Measurements from ENCODE around the gene WIPF3.

Gene WIPF3

DNA sequence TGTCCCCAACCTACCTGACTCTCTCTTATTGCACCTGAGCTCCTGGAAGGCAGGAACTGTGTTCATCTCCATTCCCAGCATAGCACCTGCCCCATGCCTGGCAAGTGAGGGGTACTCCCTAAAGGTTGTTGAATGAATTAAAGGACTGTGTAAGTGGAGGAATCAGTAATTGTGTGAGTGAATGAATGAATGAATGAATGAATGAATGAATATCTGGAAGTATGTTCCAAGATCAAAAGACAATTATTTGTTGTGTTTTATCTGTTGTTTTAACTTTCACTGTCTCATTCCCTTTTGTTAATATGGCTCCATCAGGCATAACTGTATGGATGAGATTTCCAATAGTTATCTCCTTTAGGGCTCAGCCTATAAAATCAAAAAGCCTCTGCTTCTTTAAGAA, 4.0 kb downstream of the WIPF3 start:
- no peak for DNase-seq

DNA sequence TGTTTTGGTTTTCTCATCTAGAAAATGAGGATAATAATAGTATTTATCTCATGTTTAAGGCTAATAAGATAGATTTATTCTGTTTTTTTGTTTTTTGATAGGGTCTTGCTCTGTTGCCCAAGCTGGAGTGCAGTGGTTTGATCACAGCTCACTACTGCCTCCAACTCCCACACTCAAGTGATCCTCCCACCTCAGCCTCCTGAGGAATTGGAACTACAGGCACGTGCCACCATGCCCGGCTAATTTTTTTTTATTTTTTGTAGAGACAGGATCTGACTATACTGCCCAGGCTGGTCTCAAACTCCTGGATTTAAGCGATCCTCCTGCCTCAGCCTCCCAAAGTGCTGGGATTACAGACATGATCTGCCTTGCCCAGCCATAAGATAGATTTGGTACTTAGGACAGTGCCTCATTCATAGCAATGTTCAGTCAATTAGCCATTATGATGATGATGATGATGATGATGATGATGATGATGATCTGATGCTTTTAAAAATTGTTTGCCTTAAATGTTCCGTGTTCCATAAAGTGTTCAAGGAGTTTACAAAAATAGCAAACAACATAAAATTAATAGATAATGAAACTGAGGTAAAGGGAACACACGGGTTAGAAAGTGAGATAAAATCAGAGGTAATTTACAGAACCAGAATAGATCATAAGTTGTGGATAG, 4.6 kb downstream of the WIPF3 start:
- no peak for DNase-seq

DNA sequence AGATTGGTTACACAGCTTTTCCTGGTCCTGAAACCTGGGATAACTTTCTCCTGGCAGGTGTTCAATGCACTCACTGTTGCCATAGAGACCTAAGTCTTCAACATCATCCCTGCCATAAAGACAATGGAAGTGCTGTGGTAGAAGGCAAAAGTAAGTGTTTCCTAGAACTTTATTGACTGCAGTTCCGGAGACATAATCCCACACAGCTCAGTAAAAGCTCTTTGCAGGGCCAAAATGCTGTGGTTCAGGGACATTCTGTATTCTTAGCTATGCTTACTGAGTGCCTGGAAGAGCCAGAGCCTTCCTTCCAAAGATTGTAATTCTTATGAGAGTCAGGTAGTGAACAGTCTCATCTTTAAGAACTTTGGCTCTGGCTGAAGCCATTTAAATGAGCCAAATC, 5.3 kb downstream of the WIPF3 start:
- no peak for DNase-seq

- DNase-seq: no peak
Measured at GRCh38 chr7:29812185-29812876, 6.0 kb downstream of the WIPF3 start.

- DNase-seq: no peak
Measured at GRCh38 chr7:29815181-29816105, 9.1 kb downstream of the WIPF3 start.

DNA sequence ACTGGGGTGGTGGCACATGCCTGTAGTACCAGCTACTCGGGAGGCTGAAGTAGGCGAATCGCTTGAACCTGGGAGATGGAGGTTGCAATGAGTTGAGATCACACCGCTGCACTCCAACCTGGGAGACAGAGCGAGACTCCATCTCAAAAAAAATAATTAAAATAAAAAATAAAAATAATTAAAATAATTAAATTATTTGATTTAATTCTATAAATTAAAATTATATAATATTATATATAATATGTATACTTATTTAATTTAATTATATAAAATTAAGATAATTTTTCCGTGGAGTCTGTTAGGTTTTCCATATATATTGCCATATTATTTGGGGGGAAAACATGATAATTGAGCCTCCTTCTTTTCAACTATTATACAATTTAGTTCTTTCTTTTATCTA, 12.0 kb downstream of the WIPF3 start:
- no peak for DNase-seq

DNA sequence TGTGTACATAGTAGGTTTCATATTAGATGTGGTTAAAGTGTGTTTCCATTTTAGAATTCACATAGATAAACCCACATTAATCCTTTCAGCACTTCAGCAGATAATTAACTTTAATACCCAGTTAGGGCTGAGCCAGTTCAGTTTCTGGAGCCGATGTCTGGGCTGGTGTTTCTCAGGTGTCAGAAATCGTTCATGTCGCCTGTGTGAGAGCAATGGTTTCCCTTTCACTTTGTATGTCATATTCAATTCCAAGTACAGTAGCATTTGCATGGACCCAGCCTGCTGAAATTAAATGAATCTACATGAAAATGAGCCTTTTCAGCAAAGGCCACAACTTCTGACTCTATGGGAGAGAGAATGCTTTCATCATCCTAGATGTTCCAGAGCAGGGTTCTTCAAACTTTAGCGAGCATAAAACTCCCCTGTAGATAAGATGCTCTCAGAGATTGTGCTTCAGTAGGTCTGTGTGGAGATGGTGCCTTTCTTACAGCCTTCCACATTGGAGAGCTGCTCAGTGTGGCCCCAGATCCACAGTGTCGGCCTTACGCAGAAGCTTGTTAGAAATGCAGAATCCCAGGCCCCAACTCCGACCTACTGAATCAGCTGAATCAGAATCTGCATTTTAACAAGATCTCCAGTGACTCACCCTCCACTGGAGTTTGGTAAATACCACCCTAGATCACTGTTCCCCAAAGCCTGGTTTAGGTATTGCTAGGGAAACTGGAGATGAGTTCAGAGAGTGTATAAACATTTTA, 19.6 kb downstream of the WIPF3 start:
- DNase-seq: no peak

DNA sequence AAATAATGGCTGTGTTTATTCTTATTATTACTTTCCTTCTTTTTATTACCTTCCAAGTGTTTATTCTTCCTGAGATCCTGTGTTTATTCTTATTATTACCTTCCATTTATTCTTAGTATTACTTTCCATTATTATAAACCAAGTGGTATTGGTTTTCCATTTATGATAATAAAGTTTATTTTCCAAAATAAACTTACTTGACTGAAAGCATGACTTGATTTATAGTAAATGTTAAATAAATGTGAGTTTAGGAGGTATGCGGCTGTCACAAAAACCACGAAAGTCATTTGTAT, 20.2 kb downstream of the WIPF3 start:
- DNase-seq: no peak

DNA sequence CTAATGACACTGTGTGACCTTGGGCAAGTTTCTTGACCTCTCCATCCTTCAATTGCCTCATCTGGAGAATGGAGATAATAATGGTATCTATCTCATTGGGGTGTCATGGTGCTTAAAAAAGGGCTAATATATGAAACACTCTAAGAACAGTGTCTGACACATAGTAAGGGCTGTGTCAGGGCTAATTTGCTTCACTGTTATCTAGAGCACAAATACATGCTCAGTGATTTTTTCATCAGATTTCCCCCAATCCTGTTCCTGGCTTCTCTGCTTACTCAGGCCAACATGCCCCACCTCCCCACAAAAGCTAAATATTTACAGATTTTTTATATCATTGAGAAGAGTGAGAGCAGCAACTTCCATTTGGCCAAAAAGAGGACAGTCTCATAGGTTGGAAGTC, 20.6 kb downstream of the WIPF3 start:
- no peak for DNase-seq

DNA sequence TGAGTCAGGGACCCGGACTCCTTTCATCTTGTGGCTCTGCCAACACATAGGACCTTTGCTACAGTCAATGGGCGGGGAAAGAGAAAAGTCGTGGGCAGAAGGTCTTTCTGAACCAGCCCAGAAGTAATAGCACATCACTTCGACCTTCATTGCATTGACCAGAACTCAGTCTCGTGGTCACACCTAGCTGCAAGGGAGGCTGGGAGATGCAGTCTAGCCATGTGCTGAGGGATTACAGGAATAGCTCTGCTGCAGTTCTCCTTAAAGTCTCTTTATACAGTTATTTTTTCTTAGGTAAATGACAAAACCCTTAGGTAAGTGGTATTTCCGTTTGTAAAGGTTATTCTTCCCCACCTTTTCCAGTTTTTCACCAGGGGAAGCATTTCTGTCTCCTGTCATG, 25.4 kb downstream of the WIPF3 start:
- no peak for DNase-seq

GRCh38 chr7:29833929-29834328, 27.6 kb downstream of the WIPF3 start:
- no peak for DNase-seq

DNA sequence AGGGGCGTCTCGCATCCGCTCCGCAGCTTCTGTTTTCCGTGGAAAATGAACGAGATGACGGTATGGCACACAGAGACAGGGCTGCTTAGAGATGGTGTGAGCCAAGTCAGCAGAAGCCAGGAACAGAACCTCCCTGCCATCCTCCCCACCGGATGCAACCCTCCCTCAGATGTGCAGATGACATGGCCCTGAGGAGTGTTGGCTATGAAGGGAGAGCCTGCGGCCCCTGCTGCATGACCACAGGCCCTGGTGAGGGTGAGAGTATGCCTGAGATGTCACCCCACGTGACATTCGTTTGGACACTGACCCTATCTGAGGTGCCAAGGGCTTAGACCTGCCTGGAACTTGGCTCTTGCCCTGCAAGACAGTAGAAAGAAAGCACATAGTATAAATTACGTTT, 29.4 kb downstream of the WIPF3 start:
- no peak for DNase-seq

- DNase-seq: no peak
Measured at GRCh38 chr7:29839302-29839701, 33.0 kb downstream of the WIPF3 start.

DNA sequence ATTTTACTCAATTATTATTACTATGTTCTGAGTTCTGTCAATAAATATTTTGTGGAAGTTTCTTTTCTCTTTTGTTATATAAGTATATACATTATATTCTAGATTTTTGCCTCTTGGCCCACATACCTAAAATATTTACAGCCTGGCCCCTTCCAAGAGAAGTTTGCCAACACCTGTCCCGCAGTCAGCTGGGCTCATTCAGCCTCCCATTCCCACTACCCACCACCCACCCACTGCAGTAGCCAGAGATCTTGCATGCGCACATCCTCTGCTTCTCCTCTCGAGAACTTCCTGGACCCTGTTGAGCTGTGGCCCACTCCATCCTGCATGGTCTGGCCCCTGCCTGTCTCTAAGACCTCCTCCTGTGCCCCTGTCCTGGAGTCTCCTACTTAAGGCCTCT, 33.6 kb downstream of the WIPF3 start:
- DNase-seq: no peak

- DNase-seq: no peak
Measured at GRCh38 chr7:29840701-29841100, 34.4 kb downstream of the WIPF3 start.

DNA sequence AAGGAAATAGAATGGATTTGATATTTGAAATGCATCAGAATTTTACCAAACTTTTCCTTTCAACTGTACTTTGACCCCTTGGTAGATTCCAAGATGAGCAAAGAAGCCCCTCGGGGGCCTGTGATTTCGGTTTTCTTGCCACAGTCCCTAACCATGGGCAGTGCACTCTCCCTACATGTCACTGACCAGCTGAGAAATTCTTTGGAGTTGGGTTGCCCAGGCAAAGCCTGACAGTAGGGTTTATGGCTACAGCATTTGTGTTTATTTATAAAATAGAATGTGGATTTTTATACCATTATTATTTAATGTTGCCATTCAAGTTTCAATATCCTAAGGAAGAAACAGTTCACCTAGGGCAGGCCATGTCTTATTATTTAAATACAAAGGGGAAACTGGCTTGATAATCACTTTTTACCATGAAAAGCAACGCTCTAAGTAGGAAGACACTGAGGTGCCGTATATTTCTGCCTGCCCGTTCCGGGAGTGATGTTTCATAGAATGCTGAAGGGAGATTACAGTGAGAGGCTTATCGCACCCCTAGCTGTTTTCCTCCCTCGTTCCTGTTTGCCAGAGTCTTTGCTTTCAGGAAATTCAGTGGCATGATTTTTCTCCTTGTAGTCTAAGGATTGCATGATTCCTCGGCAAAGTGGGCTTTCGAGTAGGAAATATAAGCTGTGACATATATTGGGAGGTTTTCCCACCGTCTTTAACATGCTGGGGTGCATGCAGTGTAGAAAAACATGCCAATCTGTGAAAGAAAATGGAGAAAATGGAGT, 35.8 kb downstream of the WIPF3 start:
- no peak for DNase-seq

DNA sequence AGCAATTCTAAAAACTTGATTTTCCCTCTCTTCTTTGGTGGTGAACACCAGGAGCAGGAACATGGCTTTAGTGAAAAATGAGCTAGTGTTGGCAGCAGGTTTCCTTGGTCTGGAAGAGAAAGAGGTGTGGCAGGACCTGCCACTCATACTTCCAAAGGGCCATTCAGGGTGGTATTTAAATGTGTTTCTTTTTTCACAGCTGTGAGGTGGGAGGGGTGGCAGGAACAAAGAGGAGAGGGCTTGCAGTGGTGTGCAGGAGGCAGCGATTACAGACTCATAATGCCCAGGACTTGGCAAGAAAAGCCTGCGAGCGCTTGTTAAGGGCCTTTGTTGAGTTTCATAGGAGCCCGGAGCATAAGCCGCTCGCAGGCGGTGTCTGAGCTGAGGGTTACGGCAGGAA, 36.8 kb downstream of the WIPF3 start:
- DNase-seq: no peak

GRCh38 chr7:29843726-29844125, 37.4 kb downstream of the WIPF3 start:
- DNase-seq: no peak

- no peak for DNase-seq
Measured at GRCh38 chr7:29844559-29844958, 38.3 kb downstream of the WIPF3 start.

DNA sequence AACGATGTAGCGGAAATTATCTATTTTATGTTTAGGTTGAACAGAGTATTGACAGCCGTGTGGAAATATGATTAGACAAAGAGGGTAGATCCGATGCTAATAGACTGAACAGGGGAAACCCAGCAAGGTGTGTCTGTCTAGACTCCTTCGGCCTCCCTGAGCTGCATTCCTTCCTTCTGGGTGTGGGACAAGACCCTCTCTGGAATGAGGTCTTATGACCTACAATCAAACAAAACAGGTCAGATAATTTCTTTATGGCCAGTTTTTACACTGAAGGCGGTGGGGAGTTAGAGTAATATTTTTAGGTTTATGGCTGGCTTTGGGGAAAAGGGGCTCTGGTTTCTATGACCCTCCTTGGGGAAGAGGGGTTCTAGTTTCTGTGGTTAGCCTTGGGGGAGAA, 41.2 kb downstream of the WIPF3 start:
- no peak for DNase-seq

GRCh38 chr7:29847916-29848315, 41.6 kb downstream of the WIPF3 start:
- no peak for DNase-seq

DNA sequence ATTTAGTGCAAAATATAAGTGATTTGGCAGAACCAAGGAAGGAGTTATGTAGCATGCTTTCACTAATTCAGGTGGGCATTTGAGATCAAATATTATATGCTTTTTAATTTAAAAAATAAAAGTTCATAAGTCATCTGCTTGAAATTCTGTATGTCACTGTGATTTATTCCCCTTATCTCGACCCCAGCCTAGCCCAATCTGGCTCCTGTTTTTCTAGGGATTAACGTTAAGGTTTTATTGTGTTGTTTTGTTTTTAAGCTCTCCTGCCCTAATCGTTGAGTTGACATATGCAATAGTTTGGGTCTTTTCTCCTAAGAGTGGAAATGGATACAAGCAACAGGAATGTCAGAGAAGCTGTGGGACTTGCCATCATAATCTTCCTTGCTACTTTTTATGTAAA, 42.6 kb downstream of the WIPF3 start:
- DNase-seq: no peak

GRCh38 chr7:29851487-29851886, 45.2 kb downstream of the WIPF3 start:
- DNase-seq: no peak
